Gastroesophageal sphincter (tissue), 3 donors: ENCODE results near the gene HMHB1.

Experiments used
- CTCF ChIP-seq, 4 experiments: fragments of 200-600 bp in 2 of 4; fragments of 450-650 bp in 2 of 4; sonication (generic) in 1 of 4; IDR thresholded peaks; one replicate each; pipeline ENCODE4 v1.5.1; 2017 to 2019; ENCODE audit warnings: antibody characterized with exemption in 4 of 4, mild to moderate bottlenecking in 2 of 4, moderate library complexity in 2 of 4
- EP300 ChIP-seq: sonication (generic); formaldehyde crosslinking; IDR thresholded peaks from one replicate; pipeline ENCODE4 v1.6.1; 2017; ENCODE audit warnings: antibody characterized with exemption, mild to moderate bottlenecking
- POLR2A ChIP-seq, 2 donors: fragments of 450-650 bp; IDR thresholded peaks; one replicate each; pipeline ENCODE4 v1.6.1; 2017; ENCODE audit warnings: antibody characterized with exemption in 2 of 2, mild to moderate bottlenecking in 2 of 2, moderate library complexity in 1 of 2
- POLR2AphosphoS5 ChIP-seq: sonication (generic); formaldehyde crosslinking; IDR thresholded peaks from one replicate; pipeline ENCODE4 v1.6.1; 2017; ENCODE audit warnings: antibody characterized with exemption

- TF ChIP-seq POLR2AphosphoS5 (no peak), POLR2A (IDR thresholded peaks at IDR 0.05) (no peak), CTCF (IDR thresholded peaks at IDR 0.05) (no peak), EP300 (no peak)
Measured at GRCh38 chr5:143826951-143827444, 15.0 kb downstream of the HMHB1 start.
